Kidney (tissue), 14 donors: Measurements from ENCODE around the gene TRAPPC5. TPM values are rescaled to one million over a fixed set of nuclear protein-coding genes. Genes with fewer than 3 reads are reported as not detected.
"Not testable (repeated sequence)": the region's sequence is repeated elsewhere in the genome, so short reads cannot be mapped to it uniquely, and the experiment has no call there.

ENCODE experiments used
- DNase-seq, 5 donors: peaks; one replicate each; pipeline ENCODE4 v3.0.0-alpha.2; 2013 to 2020
- FAIRE-seq: peaks from 2 replicates; lab custom pipeline; 2012; peaks lifted over from hg19 to GRCh38; lab: Jason Lieb, UNC
- H3K27ac ChIP-seq, 2 donors: one replicate each; pipeline ENCODE4 v1.7.0; 2013; ENCODE audit warnings: low read depth in 2 of 2, low read length in 2 of 2, inconsistent platforms in 1 of 2
- H3K27me3 ChIP-seq: one replicate; pipeline ENCODE4 v1.7.1; 2013; ENCODE audit warnings: low read length, inconsistent platforms; ENCODE audit not compliant: control insufficient read depth, insufficient read depth
- H3K36me3 ChIP-seq, 3 donors: one replicate each; pipeline versions ENCODE4 v1.7.0 to v1.7.1; 2013; ENCODE audit warnings: low read length in 3 of 3, control low read depth in 1 of 3, inconsistent platforms in 1 of 3; ENCODE audit not compliant: insufficient read depth in 3 of 3, control insufficient read depth in 2 of 3
- H3K4me1 ChIP-seq, 3 donors: one replicate each; pipeline versions ENCODE4 v1.7.0 to v1.7.1; 2013; ENCODE audit warnings: low read length in 3 of 3, inconsistent platforms in 1 of 3, low read depth in 1 of 3; ENCODE audit not compliant: control insufficient read depth in 2 of 3, insufficient read depth in 2 of 3
- H3K4me3 ChIP-seq, 3 donors: one replicate each; pipeline versions ENCODE4 v1.7.0 to v1.8.1; 2013; ENCODE audit warnings: low read length in 3 of 3, control low read depth in 1 of 3, inconsistent platforms in 1 of 3
- H3K9ac ChIP-seq, 3 donors: one replicate each; pipeline versions ENCODE4 v1.7.0 to v1.7.1; 2013; ENCODE audit warnings: low read length in 3 of 3, control low read depth in 1 of 3, inconsistent platforms in 1 of 3
- H3K9me3 ChIP-seq, 3 donors: one replicate each; pipeline versions ENCODE4 v1.7.0 to v1.7.1; 2013; ENCODE audit warnings: low read length in 3 of 3, control low read depth in 1 of 3, inconsistent platforms in 1 of 3; ENCODE audit not compliant: control insufficient read depth in 2 of 3, insufficient read depth in 1 of 3
- CTCF ChIP-seq: IDR thresholded peaks from 3 replicates; pipeline ENCODE4 v1.5.1; 2012; ENCODE audit warnings: mild to moderate bottlenecking, moderate library complexity, borderline replicate concordance; ENCODE audit not compliant: insufficient read depth; ENCODE audit errors: extremely low read depth
- intact Hi-C: fragments of 100-400 bp; cut with DNase I; formaldehyde crosslinking; loops from one replicate; pipeline ENCODE4 v1.11.1; 2022
- polyA plus RNA-seq: library from polyadenylated mRNA; stranded (reverse); fragments of 350-450 nt; fragmentation: Illumina TruSeq; extraction: RNeasy Lipid Tissue Mini Kit (QIAGEN cat#74804); gene quantifications from one replicate; pipeline ENCODE4 v1.2.3, GENCODE V29; 2014; ENCODE audit warnings: low read depth, low replicate concordance; ENCODE audit not compliant: insufficient read depth
- total RNA-seq: library from RNA; stranded (reverse); fragmentation: NEBNext Ultra II Directional; extraction: Animal tissue kit (Norgen Biotek cat#: 25700); gene quantifications from one replicate; pipeline ENCODE4 v1.2.1, GENCODE V29; 2021
- donor health status: control.
- donor health status: control.
- donor health status: control.
- donor health status: control.
- donor health status: control.
- donor health status: DM: yes; HTN: yes; CAD: no.
- donor health status: Normal renal cell carcinoma (clear cell type).

The TRAPPC5 gene
- total and polyA plus RNA-seq, 2 donors from 2014 or later: 82.6 to 222 TPM

DNA sequence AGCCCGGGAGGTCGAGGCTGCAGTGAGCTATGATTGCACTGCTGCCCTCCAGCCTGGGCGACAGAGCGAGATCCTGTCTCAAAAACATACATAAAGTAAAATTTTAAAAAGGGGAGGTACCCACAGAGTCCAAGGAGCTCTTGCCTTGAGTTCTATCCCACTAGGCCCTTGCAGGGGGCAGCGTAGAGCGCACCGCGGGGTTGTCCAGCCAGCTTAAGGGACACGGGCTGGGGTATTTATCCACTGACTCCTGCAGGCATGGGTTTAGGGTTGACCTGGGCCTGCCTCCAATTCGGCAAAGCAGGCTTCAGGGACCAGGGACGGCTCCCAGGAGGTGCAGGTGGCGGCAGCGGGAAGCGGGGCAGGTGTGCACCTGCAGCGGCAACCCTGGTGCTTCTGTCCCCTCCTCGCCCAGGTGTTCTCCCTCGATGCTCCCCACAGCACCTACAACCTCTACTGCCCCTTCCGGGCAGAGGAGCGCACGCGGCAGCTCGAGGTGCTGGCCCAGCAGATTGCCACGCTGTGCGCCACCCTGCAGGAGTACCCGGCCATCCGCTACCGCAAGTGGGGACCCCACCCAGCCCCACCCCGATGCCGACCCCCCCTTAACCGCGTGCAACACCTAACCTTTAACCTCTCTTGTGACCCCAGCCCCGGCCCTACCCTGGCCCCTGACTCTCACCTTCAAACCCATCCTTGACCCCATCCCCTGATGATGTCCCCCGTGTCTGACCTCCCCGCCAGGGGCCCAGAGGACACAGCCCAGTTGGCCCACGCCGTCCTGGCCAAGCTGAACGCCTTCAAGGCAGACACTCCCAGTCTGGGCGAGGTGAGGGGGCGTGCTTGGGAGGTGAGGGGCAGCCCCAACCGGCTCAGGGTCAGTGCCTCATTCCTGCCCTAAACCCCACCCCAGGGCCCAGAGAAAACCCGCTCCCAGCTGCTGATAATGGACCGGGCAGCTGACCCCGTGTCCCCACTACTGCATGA, 39.0 kb upstream of the TRAPPC5 start:
- Histone ChIP-seq H3K4me3 (no peak overlapping the region), H3K9ac (no peak overlapping the region), H3K36me3 (peaks cover 0 to 10% (median 5%) of the 10 kb centered on the region in 3 donors), H3K4me1 (peaks cover 0 to 7% (median 0%) of the 10 kb centered on the region in 3 donors), H3K27ac (no peak overlapping the region), H3K9me3 (no peaks in the 10 kb centered on the region), H3K27me3 (no peaks in the 10 kb centered on the region)
- TF ChIP-seq CTCF: no peak
- intact Hi-C loops: no loop called here
- FAIRE-seq (no peak), DNase-seq (no peak)

DNA sequence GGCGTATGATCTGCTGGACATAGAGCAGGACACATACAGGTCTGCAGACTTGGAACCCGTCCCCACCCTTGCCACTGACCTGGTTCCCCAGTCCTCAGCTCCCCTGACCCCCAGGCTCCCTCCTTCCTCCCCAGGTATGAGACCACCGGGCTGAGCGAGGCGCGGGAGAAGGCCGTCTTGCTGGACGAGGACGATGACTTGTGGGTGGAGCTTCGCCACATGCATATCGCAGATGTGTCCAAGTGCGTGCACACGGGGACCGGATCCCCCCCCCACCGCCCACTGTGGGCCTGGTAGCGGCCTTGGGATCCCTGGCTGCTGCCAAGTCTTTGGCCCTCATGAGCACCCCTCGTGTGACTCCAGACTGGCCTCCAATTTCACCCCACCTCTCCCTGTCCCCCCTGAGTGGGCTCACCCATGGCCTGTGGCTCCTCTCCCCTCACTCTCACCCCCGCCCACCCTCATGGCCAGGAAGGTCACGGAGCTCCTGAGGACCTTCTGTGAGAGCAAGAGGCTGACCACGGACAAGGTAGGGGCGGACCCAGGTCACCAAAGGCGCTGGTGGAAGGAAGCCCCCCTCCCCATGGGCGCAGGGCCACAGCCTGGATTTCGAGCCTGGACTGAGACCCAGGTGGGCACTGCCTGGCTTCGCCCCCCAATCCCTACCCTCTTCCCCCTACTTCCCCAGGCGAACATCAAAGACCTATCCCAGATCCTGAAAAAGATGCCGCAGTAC, 38.2 kb upstream of the TRAPPC5 start:
- Histone ChIP-seq H3K9ac (no peak overlapping the region), H3K4me3 (no peak overlapping the region), H3K9me3 (no peaks in the 10 kb centered on the region), H3K27me3 (no peaks in the 10 kb centered on the region), H3K36me3 (peaks cover 0 to 10% (median 5%) of the 10 kb centered on the region in 3 donors), H3K27ac (no peak overlapping the region), H3K4me1 (peaks cover 0 to 5% (median 0%) of the 10 kb centered on the region in 3 donors)
- intact Hi-C loops: no loop called here
- DNase-seq (no peak), FAIRE-seq (no peak)
- TF ChIP-seq CTCF: no peak

DNA sequence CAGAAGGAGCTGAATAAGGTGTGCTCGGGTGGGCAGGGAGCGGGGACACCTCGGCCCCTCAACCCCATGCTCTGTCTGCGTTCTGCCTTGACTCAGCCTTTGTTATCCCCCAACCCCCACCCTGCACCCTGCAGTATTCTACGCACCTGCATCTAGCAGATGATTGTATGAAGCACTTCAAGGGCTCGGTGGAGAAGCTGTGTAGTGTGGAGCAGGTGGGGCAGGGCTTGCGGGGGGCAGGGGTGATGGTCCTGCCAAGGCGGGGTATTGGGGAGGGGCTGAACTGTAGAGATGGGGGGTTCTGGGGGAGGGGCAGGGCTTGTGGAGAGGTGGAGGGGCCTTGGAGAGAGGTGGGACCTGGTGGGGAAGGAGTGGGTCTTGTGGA, 37.6 kb upstream of the TRAPPC5 start:
- intact Hi-C loops: no loop called here
- FAIRE-seq (no peak), DNase-seq (no peak)
- no peak overlapping the region for H3K4me3 ChIP-seq
- no peak for TF ChIP-seq CTCF
- no peak overlapping the region for H3K9ac ChIP-seq
- H3K36me3 ChIP-seq: peaks cover 0 to 10% (median 5%) of the 10 kb centered on the region in 3 donors
- H3K27me3 ChIP-seq: no peaks in the 10 kb centered on the region
- no peak overlapping the region for H3K27ac ChIP-seq
- H3K9me3 ChIP-seq: no peaks in the 10 kb centered on the region
- peaks cover 0 to 3% (median 0%) of the 10 kb centered on the region in 3 donors for H3K4me1 ChIP-seq

DNA sequence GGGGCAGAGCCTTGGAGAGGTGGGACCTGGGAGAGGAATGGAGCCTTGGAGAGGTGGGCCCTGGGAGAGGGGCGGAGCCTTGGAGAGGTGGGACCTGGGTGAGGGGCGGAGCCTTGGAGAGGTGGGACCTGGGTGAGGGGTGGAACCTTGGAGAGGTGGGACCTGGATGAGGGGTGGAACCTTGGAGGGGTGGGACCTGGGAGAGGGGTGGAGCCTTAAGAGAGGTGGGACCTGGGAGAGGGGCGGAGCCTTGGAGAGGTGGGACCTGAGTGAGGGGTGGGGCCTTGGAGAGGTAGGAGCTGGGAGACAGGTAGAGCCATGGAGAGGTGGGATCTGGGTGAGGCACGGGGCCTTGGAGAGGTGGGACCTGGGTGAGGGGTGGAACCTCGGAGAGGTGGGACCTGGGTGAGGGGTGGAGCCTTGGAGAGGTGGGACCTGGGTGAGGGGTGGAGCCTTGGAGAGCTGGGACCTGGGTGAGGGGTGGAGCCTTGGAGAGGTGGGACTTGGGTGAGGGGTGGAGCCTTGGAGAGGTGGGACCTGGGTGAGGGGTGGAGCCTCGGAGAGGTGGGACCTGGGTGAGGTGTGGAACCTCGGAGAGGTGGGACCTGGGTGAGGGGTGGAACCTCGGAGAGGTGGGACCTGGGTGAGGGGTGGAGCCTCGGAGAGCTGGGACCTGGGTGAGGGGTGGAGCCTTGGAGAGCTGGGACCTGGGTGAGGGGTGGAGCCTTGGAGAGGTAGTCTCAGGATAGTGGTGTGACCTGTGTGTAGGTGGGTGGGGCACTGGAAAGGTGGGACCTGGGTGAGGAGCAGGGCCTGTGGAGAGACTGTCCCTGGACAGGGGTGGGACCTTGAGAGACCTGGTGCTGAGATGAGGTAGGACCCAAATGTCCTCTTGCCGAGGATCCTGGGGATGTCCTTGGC, 36.7 kb upstream of the TRAPPC5 start:
- H3K27me3 ChIP-seq, DNase-seq, H3K9ac ChIP-seq, FAIRE-seq, H3K9me3 ChIP-seq, H3K27ac ChIP-seq, H3K4me3 ChIP-seq, H3K4me1 ChIP-seq, H3K36me3 ChIP-seq, intact Hi-C loops: not testable (repeated sequence)
